ENCODE data around the gene PBX4.

DNA sequence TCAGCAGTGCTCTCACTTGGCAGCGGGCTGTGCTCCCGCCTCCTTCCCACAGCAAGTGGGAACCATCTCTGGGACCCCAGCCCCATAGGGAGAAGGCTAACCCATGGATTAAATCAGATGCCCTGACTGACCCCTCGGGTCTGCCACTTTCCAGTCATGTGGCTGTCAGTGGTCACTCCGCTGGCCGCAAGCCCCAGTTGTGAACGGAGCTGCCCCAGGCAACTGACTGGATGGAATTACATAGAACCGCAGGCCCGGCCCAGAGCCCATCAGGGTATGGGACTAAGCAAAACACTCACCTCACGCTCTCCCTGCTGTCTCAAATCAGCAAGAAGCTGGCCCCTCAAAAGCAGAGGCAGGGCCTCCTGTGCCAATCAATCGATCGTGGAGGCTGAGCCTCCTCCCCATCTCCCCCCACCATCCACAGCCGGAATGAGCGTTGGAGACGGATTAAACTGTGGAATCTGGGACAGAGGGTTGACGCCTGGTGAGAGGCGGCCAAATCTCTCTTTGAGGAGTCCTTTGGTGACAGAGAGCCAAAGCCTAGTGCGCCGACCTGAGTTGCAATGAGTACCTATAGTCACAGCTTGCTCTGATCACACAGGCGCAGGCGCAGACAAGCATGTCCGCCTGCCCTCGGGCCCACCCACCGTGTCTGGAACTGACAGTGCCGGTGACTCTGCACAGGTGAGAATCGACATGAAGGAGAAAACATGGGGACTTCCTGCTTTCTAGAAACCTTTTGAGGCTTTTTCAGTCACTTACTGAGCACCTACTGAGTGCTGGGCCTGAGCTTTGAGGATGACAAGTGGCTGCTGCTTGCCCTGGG lies 38.7 kb downstream of the PBX4 start:
- TF ChIP-seq, protein P1, sequence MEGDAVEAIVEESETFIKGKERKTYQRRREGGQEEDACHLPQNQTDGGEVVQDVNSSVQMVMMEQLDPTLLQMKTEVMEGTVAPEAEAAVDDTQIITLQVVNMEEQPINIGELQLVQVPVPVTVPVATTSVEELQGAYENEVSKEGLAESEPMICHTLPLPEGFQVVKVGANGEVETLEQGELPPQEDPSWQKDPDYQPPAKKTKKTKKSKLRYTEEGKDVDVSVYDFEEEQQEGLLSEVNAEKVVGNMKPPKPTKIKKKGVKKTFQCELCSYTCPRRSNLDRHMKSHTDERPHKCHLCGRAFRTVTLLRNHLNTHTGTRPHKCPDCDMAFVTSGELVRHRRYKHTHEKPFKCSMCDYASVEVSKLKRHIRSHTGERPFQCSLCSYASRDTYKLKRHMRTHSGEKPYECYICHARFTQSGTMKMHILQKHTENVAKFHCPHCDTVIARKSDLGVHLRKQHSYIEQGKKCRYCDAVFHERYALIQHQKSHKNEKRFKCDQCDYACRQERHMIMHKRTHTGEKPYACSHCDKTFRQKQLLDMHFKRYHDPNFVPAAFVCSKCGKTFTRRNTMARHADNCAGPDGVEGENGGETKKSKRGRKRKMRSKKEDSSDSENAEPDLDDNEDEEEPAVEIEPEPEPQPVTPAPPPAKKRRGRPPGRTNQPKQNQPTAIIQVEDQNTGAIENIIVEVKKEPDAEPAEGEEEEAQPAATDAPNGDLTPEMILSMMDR (IDR thresholded peaks at IDR 0.05), result no peak
- no peak for TF ChIP-seq POLR2A (IDR thresholded peaks at IDR 0.05)

Measured in uterus (tissue), 2 donors.